ENCODE measurements around the gene FCRL4. TPM values are rescaled to one million over a fixed set of nuclear protein-coding genes. Genes with fewer than 3 reads are reported as not detected.

FCRL4 gene
- total RNA-seq, 1 experiment from 2014 or later = not detected

- no peaks in the 10 kb centered on the region for H3K23me2 ChIP-seq (ENCODE audit: insufficient read length, low read depth, low read length, poor library complexity, severe bottlenecking)
- H2BK5ac ChIP-seq (ENCODE audit: insufficient read length, low read length) = no peak overlapping the region
- H4K8ac ChIP-seq (replicated peaks; ENCODE audit: insufficient read length, low read depth, low read length) = no peak overlapping the region
- no peak overlapping the region for H3K4ac ChIP-seq (ENCODE audit: low read depth, low read length)
- H3K9ac ChIP-seq (ENCODE audit: extremely low read depth, insufficient read length, low read length) = no peak overlapping the region
- no peak overlapping the region for H3T11ph ChIP-seq (ENCODE audit: low read length)
- no peaks in the 10 kb centered on the region for H4K20me1 ChIP-seq (ENCODE audit: control insufficient read depth, insufficient read depth, insufficient read length)
- H3K56ac ChIP-seq (ENCODE audit: insufficient read length, low read depth, low read length) = no peak overlapping the region
- no peaks in the 10 kb centered on the region for H3K27me3 ChIP-seq (ENCODE audit: insufficient read depth, low read length)
- Mint-ChIP-seq H3K36me3 (ENCODE audit: insufficient read depth in 1 of 3, low read depth in 3 of 3) (no peaks in the 10 kb centered on the region), H3K4me3 (no peak overlapping the region), H3K4me1 (peaks cover 21 to 24% of the 10 kb centered on the region in 2 experiments), H3K9me3 (no peaks in the 10 kb centered on the region), H3K27me3 (ENCODE audit: low read depth) (peaks cover 2% of the 10 kb centered on the region; the same call in 1 of the 2 replicates), H3K27ac (no peak overlapping the region)
- no peak overlapping the region for H2BK120ac ChIP-seq (ENCODE audit: low read depth, low read length, poor library complexity, severe bottlenecking)
- H3K14ac ChIP-seq (ENCODE audit: insufficient read depth, low read length) = no peak overlapping the region
- no peak overlapping the region for H4K91ac ChIP-seq (ENCODE audit: insufficient read length, low read depth, low read length)
- H3K27ac ChIP-seq (ENCODE audit: insufficient read length, low read depth, low read length) = no peak overlapping the region
- H3K9me3 ChIP-seq (ENCODE audit: control insufficient read depth, low read depth, low read length) = no peaks in the 10 kb centered on the region
- no CpG with 5 or more reads among the region's 4 CpGs for WGBS (ENCODE audit: extremely low coverage, insufficient read length, low lambda C conversion rate)
- H2BK15ac ChIP-seq (ENCODE audit: low read depth, low read length) = no peak overlapping the region
- H3K23ac ChIP-seq (ENCODE audit: insufficient read length, low read depth, low read length) = no peak overlapping the region
- DNase-seq = no peak
- H2AK5ac ChIP-seq (ENCODE audit: insufficient read length, low read length) = no peak overlapping the region
- no peak overlapping the region for H3K18ac ChIP-seq (ENCODE audit: insufficient read length, low read depth, low read length)
- no peak overlapping the region for H2BK12ac ChIP-seq (ENCODE audit: insufficient read length, low read depth, low read length)
- no peaks in the 10 kb centered on the region for H3K79me2 ChIP-seq (ENCODE audit: insufficient read depth, low read length)
- H2AFZ ChIP-seq (ENCODE audit: low read length) = no peak overlapping the region
- no peaks in the 10 kb centered on the region for H3K79me1 ChIP-seq (ENCODE audit: insufficient read depth, low read depth, low read length, poor library complexity, severe bottlenecking)
- H3K4me2 ChIP-seq (ENCODE audit: insufficient read depth, insufficient read length, low read length) = no peak overlapping the region
- H4K5ac ChIP-seq (ENCODE audit: insufficient read length, low read depth, low read length) = no peak overlapping the region
- TF ChIP-seq CTCF (conservative IDR thresholded peaks at IDR 0.05) = no peak
- no peak overlapping the region for H2BK20ac ChIP-seq (ENCODE audit: low read depth, low read length, poor library complexity, severe bottlenecking)
- peaks cover 8% of the 10 kb centered on the region for H3K4me1 ChIP-seq (ENCODE audit: insufficient read depth, low read length)
Measured at GRCh38 chr1:157585984-157586383, 11.9 kb downstream of the FCRL4 start.
